Endodermal cell (in vitro differentiated cells): ENCODE data around the gene KLHDC4. TPM values are rescaled to one million over a fixed set of nuclear protein-coding genes. Genes with fewer than 3 reads are reported as not detected.

Source experiments
- DNase-seq: peaks from one replicate; pipeline ENCODE4 v3.0.0-alpha.2; 2017
- H3K27ac ChIP-seq: 2 replicates; pipeline ENCODE4 v1.5.1; 2013; ENCODE audit warnings: mild to moderate bottlenecking, low read depth, low read length, moderate library complexity
- H3K27me3 ChIP-seq: 2 replicates; pipeline ENCODE4 v1.6.1; 2013; ENCODE audit warnings: mild to moderate bottlenecking, low read length, moderate library complexity; ENCODE audit not compliant: insufficient read depth, control insufficient read depth, poor library complexity, severe bottlenecking
- H3K36me3 ChIP-seq: 2 replicates; pipeline ENCODE4 v1.7.0; 2013; ENCODE audit warnings: mild to moderate bottlenecking, low read length, moderate library complexity; ENCODE audit not compliant: control insufficient read depth, insufficient read depth
- H3K4me1 ChIP-seq: one replicate; pipeline ENCODE4 v1.7.0; 2013; ENCODE audit warnings: low read length; ENCODE audit not compliant: control insufficient read depth, insufficient read depth
- H3K4me3 ChIP-seq: 2 replicates; pipeline ENCODE4 v1.5.1; 2013; ENCODE audit warnings: mild to moderate bottlenecking, low read length, moderate library complexity
- H3K9ac ChIP-seq: 2 replicates; pipeline ENCODE4 v1.6.1; 2013; ENCODE audit warnings: mild to moderate bottlenecking, low read length, moderate library complexity; ENCODE audit not compliant: poor library complexity, severe bottlenecking; ENCODE audit errors: extremely low read depth
- H3K9me3 ChIP-seq: 2 replicates; pipeline ENCODE4 v1.6.1; 2013; ENCODE audit warnings: mild to moderate bottlenecking, low read length, moderate library complexity; ENCODE audit not compliant: control insufficient read depth
- H3K27ac Mint-ChIP-seq: 2 replicates; pipeline ENCODE4 v1.8.0; 2020; ENCODE audit warnings: mixed read lengths
- H3K27me3 Mint-ChIP-seq: 2 replicates; pipeline ENCODE4 v1.8.0; 2021; ENCODE audit warnings: mild to moderate bottlenecking, mixed read lengths; ENCODE audit not compliant: insufficient read depth
- H3K36me3 Mint-ChIP-seq: 2 replicates; pipeline ENCODE4 v1.8.0; 2020; ENCODE audit warnings: low read depth, mixed read lengths
- H3K4me1 Mint-ChIP-seq: 2 replicates; pipeline ENCODE4 v1.8.0; 2020; ENCODE audit warnings: mixed read lengths
- H3K4me3 Mint-ChIP-seq: 2 replicates; pipeline ENCODE4 v1.8.0; 2020; ENCODE audit warnings: mild to moderate bottlenecking, moderate library complexity, mixed read lengths
- H3K9me3 Mint-ChIP-seq: 2 replicates; pipeline ENCODE4 v1.8.0; 2020; ENCODE audit warnings: mild to moderate bottlenecking, mixed read lengths
- WGBS, 2 experiments: methylation state at CpG; one replicate each; pipeline versions ENCODE4 v1.1.5 to v1.1.7; 2013; ENCODE audit warnings: missing lambda C conversion rate in 2 of 2, mixed read lengths in 1 of 2; ENCODE audit not compliant: insufficient coverage in 1 of 2, insufficient read length in 1 of 2; 5-methylcytosine and 5-hydroxymethylcytosine counted together
- total RNA-seq, 2 donors: library from RNA; stranded (reverse); fragmentation: NEBNext Ultra II Directional in 1 of 2; extraction: Animal tissue kit (Norgen Biotek cat#: 25700) in 1 of 2; gene quantifications; 2 replicates in 1 of 2; 3 replicates in 1 of 2; pipeline ENCODE4 v1.2.1, GENCODE V29; 2021
- TF ChIP-seq, protein P1 (sequence below): fragments of 200-600 bp; sonication (generic); conservative IDR thresholded peaks from 2 replicates; pipeline ENCODE4 v1.5.0; 2021; ENCODE audit warnings: antibody characterized with exemption, mild to moderate bottlenecking

The KLHDC4 gene
- total RNA-seq, 2 donors from 2014 or later: 52.8 to 58.8 TPM

- no peak overlapping the region for H3K4me3 Mint-ChIP-seq
- no peaks in the 10 kb centered on the region for H3K4me1 ChIP-seq
Observed at GRCh38 chr16:87741700-87742415, 23.9 kb downstream of the KLHDC4 start.

GRCh38 chr16:87740909-87741424, 24.8 kb downstream of the KLHDC4 start:
- H3K4me3 Mint-ChIP-seq: no peak overlapping the region
- Histone ChIP-seq H3K4me1 (no peaks in the 10 kb centered on the region), H3K27me3 (no peaks in the 10 kb centered on the region), H3K36me3 (peaks cover 57% of the 10 kb centered on the region), H3K4me3 (no peak overlapping the region), H3K27ac (no peak overlapping the region), H3K9me3 (peaks cover 10% of the 10 kb centered on the region), H3K9ac (no peak overlapping the region)
- no peaks in the 10 kb centered on the region for H3K27me3 Mint-ChIP-seq
- H3K27ac Mint-ChIP-seq: no peak overlapping the region
- TF ChIP-seq, protein P1, sequence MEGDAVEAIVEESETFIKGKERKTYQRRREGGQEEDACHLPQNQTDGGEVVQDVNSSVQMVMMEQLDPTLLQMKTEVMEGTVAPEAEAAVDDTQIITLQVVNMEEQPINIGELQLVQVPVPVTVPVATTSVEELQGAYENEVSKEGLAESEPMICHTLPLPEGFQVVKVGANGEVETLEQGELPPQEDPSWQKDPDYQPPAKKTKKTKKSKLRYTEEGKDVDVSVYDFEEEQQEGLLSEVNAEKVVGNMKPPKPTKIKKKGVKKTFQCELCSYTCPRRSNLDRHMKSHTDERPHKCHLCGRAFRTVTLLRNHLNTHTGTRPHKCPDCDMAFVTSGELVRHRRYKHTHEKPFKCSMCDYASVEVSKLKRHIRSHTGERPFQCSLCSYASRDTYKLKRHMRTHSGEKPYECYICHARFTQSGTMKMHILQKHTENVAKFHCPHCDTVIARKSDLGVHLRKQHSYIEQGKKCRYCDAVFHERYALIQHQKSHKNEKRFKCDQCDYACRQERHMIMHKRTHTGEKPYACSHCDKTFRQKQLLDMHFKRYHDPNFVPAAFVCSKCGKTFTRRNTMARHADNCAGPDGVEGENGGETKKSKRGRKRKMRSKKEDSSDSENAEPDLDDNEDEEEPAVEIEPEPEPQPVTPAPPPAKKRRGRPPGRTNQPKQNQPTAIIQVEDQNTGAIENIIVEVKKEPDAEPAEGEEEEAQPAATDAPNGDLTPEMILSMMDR: no peak
- H3K4me1 Mint-ChIP-seq: no peaks in the 10 kb centered on the region
- H3K9me3 Mint-ChIP-seq: no peaks in the 10 kb centered on the region
- 83 to 93% methylated on average over 2 to 10 of the region's 11 CpGs for WGBS, 2 experiments
- peaks cover 51% of the 10 kb centered on the region for H3K36me3 Mint-ChIP-seq
- no peak for DNase-seq

More at GRCh38 chr16:87741700-87742415, 23.9 kb downstream of the KLHDC4 start:
- H3K27me3 Mint-ChIP-seq: no peaks in the 10 kb centered on the region
- 95 to 99% methylated on average over 10 to 16 of the region's 16 CpGs for WGBS, 2 experiments
- H3K9me3 Mint-ChIP-seq: no peaks in the 10 kb centered on the region
- Histone ChIP-seq H3K27ac (no peak overlapping the region), H3K9ac (no peak overlapping the region), H3K27me3 (no peaks in the 10 kb centered on the region), H3K4me3 (no peak overlapping the region), H3K36me3 (peaks cover 56% of the 10 kb centered on the region), H3K9me3 (peaks cover 10% of the 10 kb centered on the region)
- no peaks in the 10 kb centered on the region for H3K4me1 Mint-ChIP-seq
- TF ChIP-seq, protein P1: no peak
- peak overlapping the region; percentile 12 for H3K27ac Mint-ChIP-seq
- H3K36me3 Mint-ChIP-seq: peaks cover 53% of the 10 kb centered on the region
- no peak for DNase-seq

DNA sequence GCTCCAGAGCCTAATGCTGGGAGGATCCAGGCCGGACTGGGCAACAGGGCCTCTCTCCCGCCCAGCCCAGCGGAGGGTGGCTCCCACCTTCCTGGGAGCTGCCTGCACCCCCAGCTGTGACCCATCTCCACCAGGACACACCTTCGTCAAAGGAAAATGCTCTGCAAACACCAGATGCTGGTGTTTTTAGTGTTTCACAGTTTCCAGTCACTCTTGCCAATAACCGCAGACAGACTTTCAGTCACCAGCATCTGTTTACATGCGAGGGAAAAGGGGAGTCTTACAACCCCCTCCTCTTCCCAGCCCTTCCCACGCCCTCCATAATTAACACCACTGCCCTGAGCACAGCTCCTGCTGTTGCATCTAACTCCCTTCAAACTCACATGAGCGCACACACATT, 25.3 kb downstream of the KLHDC4 start:
- Histone ChIP-seq H3K9me3 (peaks cover 10% of the 10 kb centered on the region), H3K27me3 (no peaks in the 10 kb centered on the region), H3K4me3 (no peak overlapping the region), H3K9ac (no peak overlapping the region), H3K4me1 (no peaks in the 10 kb centered on the region), H3K27ac (no peak overlapping the region), H3K36me3 (peaks cover 53% of the 10 kb centered on the region)
- Mint-ChIP-seq H3K36me3 (peaks cover 51% of the 10 kb centered on the region), H3K4me1 (no peaks in the 10 kb centered on the region), H3K9me3 (no peaks in the 10 kb centered on the region), H3K27ac (no peak overlapping the region), H3K4me3 (no peak overlapping the region), H3K27me3 (no peaks in the 10 kb centered on the region)
- WGBS, 2 experiments: 94 to 97% methylated on average over 5 to 8 of the region's 8 CpGs
- TF ChIP-seq, protein P1: no peak
- DNase-seq: no peak
